Measurements from ENCODE around the gene KDM8.

KDM8 gene

GRCh38 chr16:27174007-27174406, 29.3 kb upstream of the KDM8 start:
- H3K4me3 ChIP-seq (ENCODE audit: low read depth, low read length, poor library complexity, severe bottlenecking): no peak overlapping the region
- peaks cover 28% of the 10 kb centered on the region for H3K4me1 ChIP-seq (ENCODE audit: insufficient read depth, low read length, severe bottlenecking)
- H3F3A ChIP-seq (ENCODE audit: insufficient read depth, low read length): no peaks in the 10 kb centered on the region
- H3K27me3 ChIP-seq (ENCODE audit: insufficient read depth, low read length): no peaks in the 10 kb centered on the region
- no peak for TF ChIP-seq CTCF (IDR thresholded peaks at IDR 0.05; ENCODE audit: low read length)
- TF ChIP-seq EZH2 (IDR thresholded peaks at IDR 0.05; ENCODE audit: borderline replicate concordance, low read length): no peak
- no peaks in the 10 kb centered on the region for H3K9me2 ChIP-seq (ENCODE audit: low read depth, low read length)
- H3K9ac ChIP-seq (ENCODE audit: low read length): no peak overlapping the region; the same call in 1 of the 2 replicates
- peak overlapping the region; percentile 26; the same call in 1 of the 2 replicates for H3K4me2 ChIP-seq (ENCODE audit: low read length)
- H3K27ac ChIP-seq (ENCODE audit: low read depth, low read length, poor library complexity, severe bottlenecking): peak overlapping the region; percentile 77
- H2AFZ ChIP-seq (ENCODE audit: low read length): no peak overlapping the region
- no peaks in the 10 kb centered on the region for H4K20me1 ChIP-seq (ENCODE audit: insufficient read depth, low read length)
- no peaks in the 10 kb centered on the region for H3K79me2 ChIP-seq (ENCODE audit: insufficient read depth, low read length)
- no peaks in the 10 kb centered on the region for H3K36me3 ChIP-seq (ENCODE audit: insufficient read depth, low read length)
- peaks cover 5% of the 10 kb centered on the region; the same call in 1 of the 2 replicates for H3K9me3 ChIP-seq (ENCODE audit: low read length)

- TF ChIP-seq CTCF (IDR thresholded peaks at IDR 0.05; ENCODE audit: low read length) (no peak), EZH2 (IDR thresholded peaks at IDR 0.05; ENCODE audit: borderline replicate concordance, low read length) (no peak)
- H3K4me2 ChIP-seq (ENCODE audit: low read length): no peak overlapping the region
- no peak overlapping the region for H2AFZ ChIP-seq (ENCODE audit: low read length)
- H3K9ac ChIP-seq (ENCODE audit: low read length): no peak overlapping the region
- peaks cover 5% of the 10 kb centered on the region; the same call in 1 of the 2 replicates for H3K9me3 ChIP-seq (ENCODE audit: low read length)
- H3F3A ChIP-seq (ENCODE audit: insufficient read depth, low read length): no peaks in the 10 kb centered on the region
- no peaks in the 10 kb centered on the region for H4K20me1 ChIP-seq (ENCODE audit: insufficient read depth, low read length)
- H3K36me3 ChIP-seq (ENCODE audit: insufficient read depth, low read length): no peaks in the 10 kb centered on the region
- H3K4me1 ChIP-seq (ENCODE audit: insufficient read depth, low read length, severe bottlenecking): peaks cover 32% of the 10 kb centered on the region
- peak overlapping the region; percentile 77 for H3K27ac ChIP-seq (ENCODE audit: low read depth, low read length, poor library complexity, severe bottlenecking)
- no peak overlapping the region for H3K4me3 ChIP-seq (ENCODE audit: low read depth, low read length, poor library complexity, severe bottlenecking)
- H3K79me2 ChIP-seq (ENCODE audit: insufficient read depth, low read length): no peaks in the 10 kb centered on the region
- no peaks in the 10 kb centered on the region for H3K27me3 ChIP-seq (ENCODE audit: insufficient read depth, low read length)
- no peaks in the 10 kb centered on the region for H3K9me2 ChIP-seq (ENCODE audit: low read depth, low read length)
These were observed 28.5 kb upstream of the KDM8 start for GRCh38 chr16:27174798-27175197.

GRCh38 chr16:27175888-27176287, 27.4 kb upstream of the KDM8 start:
- no peak overlapping the region for H3K4me2 ChIP-seq (ENCODE audit: low read length)

More at GRCh38 chr16:27175888-27176287, 27.4 kb upstream of the KDM8 start:
- H3K9me2 ChIP-seq (ENCODE audit: low read depth, low read length): no peaks in the 10 kb centered on the region
- no peak overlapping the region for H3K9ac ChIP-seq (ENCODE audit: low read length)
- no peaks in the 10 kb centered on the region for H4K20me1 ChIP-seq (ENCODE audit: insufficient read depth, low read length)
- no peak overlapping the region for H3K4me3 ChIP-seq (ENCODE audit: low read depth, low read length, poor library complexity, severe bottlenecking)
- no peak overlapping the region for H3K27ac ChIP-seq (ENCODE audit: low read depth, low read length, poor library complexity, severe bottlenecking)
- H3K9me3 ChIP-seq (ENCODE audit: low read length): peaks cover 5% of the 10 kb centered on the region; the same call in 1 of the 2 replicates
- H3F3A ChIP-seq (ENCODE audit: insufficient read depth, low read length): no peaks in the 10 kb centered on the region
- TF ChIP-seq EZH2 (IDR thresholded peaks at IDR 0.05; ENCODE audit: borderline replicate concordance, low read length): no peak
- no peak for TF ChIP-seq CTCF (IDR thresholded peaks at IDR 0.05; ENCODE audit: low read length)
- peaks cover 29% of the 10 kb centered on the region for H3K4me1 ChIP-seq (ENCODE audit: insufficient read depth, low read length, severe bottlenecking)
- no peaks in the 10 kb centered on the region for H3K36me3 ChIP-seq (ENCODE audit: insufficient read depth, low read length)
- H3K27me3 ChIP-seq (ENCODE audit: insufficient read depth, low read length): no peaks in the 10 kb centered on the region
- no peak overlapping the region for H2AFZ ChIP-seq (ENCODE audit: low read length)
- H3K79me2 ChIP-seq (ENCODE audit: insufficient read depth, low read length): no peaks in the 10 kb centered on the region

All from OCI-LY1 (cell line).